GM13976 (cell line): Measurements from ENCODE around the gene RBBP5.

Source experiments
- DNase-seq: peaks from one replicate; pipeline ENCODE4 v3.0.0; 2012; ENCODE audit warnings: low spot score
- CTCF ChIP-seq: IDR thresholded peaks from 2 replicates; pipeline ENCODE4 v1.5.1; 2012; ENCODE audit warnings: borderline replicate concordance, mild to moderate bottlenecking; ENCODE audit not compliant: insufficient read depth; ENCODE audit errors: extremely low read depth, missing control alignments, control extremely low read depth
- in situ Hi-C: fragments of 300-500 bp; cut with MboI; formaldehyde crosslinking; loops from one replicate; pipeline ENCODE4 v1.12.0; 2022; ENCODE audit warnings: low sequenced_read_pairs, mixed read lengths, inconsistent platforms; ENCODE audit not compliant: unreplicated experiment

RBBP5 gene

DNA sequence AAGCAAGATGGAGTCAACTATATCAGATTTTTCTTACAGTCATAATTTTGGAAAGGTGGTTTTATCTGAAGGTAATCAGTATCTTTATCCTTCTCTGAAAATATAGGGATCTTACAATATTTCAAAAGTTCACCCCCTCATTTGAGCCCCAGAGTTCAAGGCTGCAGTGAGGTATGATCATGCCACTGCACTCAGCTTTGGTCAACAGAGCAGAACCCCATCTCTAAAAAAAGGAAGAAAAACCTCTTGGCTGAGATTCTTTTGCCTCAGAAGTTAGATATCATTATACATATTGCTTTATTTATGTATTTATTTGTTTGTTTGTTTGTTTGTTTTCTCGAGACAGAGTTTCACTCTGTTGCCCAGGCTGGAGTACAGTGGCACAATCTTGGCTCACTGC is 11.5 kb upstream of the RBBP5 start:
- in situ Hi-C loops = no loop called here
- no peak for DNase-seq
- TF ChIP-seq CTCF = no peak

DNA sequence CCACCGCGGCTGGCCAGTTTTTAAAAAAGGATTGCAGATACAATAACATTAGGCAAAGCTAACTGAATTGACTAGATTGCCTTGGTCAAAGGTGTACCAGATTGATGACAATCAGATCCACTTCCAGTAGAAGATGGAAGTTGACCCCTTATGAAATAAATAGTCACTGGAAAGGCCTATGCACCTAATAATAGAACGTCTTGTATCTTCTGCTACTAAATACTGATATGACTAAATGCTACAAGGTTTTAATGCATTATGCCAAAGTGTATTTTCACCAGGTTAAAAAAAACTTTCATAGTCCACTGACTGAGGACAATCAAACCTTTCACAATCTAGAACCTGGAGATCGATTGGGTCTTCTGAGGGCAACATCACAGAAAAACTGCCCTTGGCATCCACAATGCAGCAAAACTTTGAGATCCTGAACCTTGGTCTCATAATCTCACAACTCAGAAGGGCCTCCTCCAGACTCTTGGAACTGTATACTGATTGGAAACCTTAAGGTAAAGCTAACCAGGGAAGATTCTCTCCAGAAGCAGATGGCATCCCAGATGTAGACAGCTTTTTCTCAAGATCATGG is 7.8 kb upstream of the RBBP5 start:
- DNase-seq = no peak
- in situ Hi-C loops = no loop called here
- no peak for TF ChIP-seq CTCF

GRCh38 chr1:205128050-205128449 is 6.3 kb upstream of the RBBP5 start:
- in situ Hi-C loops = no loop called here
- no peak for DNase-seq
- no peak for TF ChIP-seq CTCF

DNA sequence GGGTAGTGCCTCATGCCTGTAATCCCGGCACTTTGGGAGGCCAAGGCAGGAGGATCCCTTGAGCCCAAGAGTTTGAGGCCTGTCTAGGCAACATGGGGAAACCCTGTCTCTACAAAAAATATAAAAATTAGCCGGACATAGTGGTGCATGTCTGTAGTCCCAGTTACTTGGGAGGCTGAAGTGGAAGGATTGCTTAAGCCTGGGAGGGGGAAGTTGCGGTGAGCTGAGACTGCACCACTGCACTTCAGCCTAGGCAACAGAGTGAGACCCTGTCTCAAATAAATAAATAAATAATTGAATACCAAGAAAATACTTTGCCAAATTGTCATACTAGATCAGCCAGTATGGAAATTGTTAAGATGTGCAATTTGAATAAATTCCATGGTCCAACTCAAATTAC is 5.9 kb upstream of the RBBP5 start:
- no peak for DNase-seq
- in situ Hi-C loops = no loop called here
- TF ChIP-seq CTCF = no peak

- no peak for TF ChIP-seq CTCF
- DNase-seq = peak; percentile 32
- in situ Hi-C loops = no loop called here
Measured at GRCh38 chr1:205124726-205125125, 2.9 kb upstream of the RBBP5 start.

DNA sequence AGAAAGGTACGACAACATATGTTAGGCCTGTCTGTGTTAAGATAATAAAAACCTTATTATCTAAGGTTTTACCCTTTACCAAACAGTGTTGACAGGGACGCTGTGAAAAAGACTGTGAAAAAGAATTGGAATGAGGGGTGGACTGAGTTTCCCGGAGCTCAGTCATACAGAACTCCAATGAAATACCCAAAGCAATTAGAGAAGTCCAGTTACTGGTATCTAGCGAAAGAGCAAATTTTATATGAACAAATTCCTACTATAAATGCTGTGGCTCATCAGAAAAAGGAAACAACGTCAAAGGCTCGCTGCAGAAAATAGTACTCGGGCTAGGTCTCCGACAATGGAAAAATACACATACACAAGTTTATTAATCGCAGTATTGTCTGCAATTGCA is 708 bp upstream of the RBBP5 start:
- TF ChIP-seq CTCF = no peak
- in situ Hi-C loops = no loop called here
- no peak for DNase-seq

GRCh38 chr1:205118752-205119151 is 3.0 kb downstream of the RBBP5 start:
- in situ Hi-C loops = no loop called here
- no peak for DNase-seq
- TF ChIP-seq CTCF = no peak
